ENCODE data around the gene PWWP2A.

PWWP2A gene, protein sequence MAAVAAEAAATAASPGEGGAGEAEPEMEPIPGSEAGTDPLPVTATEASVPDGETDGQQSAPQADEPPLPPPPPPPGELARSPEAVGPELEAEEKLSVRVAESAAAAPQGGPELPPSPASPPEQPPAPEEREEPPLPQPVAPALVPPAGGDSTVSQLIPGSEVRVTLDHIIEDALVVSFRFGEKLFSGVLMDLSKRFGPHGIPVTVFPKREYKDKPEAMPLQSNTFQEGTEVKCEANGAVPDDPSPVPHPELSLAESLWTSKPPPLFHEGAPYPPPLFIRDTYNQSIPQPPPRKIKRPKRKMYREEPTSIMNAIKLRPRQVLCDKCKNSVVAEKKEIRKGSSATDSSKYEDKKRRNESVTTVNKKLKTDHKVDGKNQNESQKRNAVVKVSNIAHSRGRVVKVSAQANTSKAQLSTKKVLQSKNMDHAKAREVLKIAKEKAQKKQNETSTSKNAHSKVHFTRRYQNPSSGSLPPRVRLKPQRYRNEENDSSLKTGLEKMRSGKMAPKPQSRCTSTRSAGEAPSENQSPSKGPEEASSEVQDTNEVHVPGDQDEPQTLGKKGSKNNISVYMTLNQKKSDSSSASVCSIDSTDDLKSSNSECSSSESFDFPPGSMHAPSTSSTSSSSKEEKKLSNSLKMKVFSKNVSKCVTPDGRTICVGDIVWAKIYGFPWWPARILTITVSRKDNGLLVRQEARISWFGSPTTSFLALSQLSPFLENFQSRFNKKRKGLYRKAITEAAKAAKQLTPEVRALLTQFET

DNA sequence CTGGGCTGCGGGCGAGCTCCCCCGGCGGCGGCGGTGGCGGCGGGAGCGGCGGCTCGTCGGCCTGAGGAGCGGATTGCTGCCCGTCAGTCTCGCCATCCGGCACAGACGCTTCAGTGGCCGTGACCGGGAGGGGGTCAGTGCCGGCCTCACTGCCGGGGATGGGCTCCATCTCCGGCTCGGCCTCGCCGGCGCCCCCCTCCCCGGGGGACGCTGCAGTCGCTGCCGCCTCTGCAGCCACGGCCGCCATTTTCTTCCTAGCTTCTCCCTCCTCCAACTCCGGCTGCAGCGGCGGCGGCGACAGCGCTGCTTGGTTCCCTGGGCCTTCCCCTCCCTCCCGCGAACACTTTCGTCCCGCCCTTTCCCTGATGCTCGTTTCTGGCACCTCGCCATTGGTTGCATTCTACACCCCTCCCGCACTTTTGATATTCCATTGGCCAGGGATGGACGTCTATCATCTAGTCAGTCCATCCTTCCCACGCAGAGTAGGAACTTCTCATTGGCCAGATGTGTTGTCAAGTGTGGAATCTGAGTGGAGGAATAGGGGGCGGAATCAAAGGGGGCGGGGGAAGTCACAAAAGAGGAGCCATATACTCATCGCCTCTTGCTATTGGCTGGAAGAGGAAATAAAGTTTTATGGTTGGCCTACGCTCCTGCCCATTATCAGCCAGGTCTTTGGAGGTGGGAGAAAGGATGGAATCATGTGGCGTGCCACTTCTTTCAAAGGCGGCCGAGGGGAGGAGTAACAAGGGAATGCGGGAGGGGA is at the start of gene PWWP2A:
Gene PWWP2A, minus strand, starts transcription at position 309 of the 763 bp plus-strand sequence. Its CDS starts 62 bp downstream, at position 247.
- H3K4me3 ChIP-seq (ENCODE audit: control insufficient read depth, low read depth, low read length), result peak within 1 kb of the TSS; percentile 87
- DNase-seq (ENCODE audit: low read depth), result peak; percentile 100
- TF ChIP-seq, protein P1, sequence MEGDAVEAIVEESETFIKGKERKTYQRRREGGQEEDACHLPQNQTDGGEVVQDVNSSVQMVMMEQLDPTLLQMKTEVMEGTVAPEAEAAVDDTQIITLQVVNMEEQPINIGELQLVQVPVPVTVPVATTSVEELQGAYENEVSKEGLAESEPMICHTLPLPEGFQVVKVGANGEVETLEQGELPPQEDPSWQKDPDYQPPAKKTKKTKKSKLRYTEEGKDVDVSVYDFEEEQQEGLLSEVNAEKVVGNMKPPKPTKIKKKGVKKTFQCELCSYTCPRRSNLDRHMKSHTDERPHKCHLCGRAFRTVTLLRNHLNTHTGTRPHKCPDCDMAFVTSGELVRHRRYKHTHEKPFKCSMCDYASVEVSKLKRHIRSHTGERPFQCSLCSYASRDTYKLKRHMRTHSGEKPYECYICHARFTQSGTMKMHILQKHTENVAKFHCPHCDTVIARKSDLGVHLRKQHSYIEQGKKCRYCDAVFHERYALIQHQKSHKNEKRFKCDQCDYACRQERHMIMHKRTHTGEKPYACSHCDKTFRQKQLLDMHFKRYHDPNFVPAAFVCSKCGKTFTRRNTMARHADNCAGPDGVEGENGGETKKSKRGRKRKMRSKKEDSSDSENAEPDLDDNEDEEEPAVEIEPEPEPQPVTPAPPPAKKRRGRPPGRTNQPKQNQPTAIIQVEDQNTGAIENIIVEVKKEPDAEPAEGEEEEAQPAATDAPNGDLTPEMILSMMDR (IDR thresholded peaks at IDR 0.05; ENCODE audit: control insufficient read depth, insufficient read depth, low read depth, low read length, missing control alignments), result no peak

DNA sequence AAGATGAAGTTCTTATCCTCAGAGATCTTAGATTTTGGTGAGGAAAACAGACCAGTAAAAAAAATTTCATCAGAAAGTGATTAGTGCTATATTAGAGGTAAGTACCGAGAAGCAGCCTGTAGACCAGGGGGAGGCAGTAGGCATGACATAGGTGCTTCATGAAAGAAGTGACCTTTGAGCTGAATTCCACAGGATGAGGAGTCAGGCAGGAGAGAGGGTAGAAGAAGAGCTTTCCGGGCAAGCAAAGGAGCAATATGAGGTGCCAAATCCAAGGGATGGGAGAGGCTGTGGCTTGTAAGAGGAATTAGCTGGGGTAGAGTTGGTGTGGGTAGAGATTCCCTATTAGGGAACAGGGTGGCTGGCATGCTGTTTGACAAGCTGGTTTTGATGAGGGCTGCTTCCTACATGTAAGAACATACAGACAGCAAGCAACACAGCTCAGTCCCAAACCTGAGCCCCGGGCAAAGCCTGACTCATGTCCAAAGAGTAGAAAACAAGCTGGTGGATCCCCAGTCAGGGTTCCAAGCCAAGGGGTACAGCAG is 48.4 kb upstream of the PWWP2A start:
- TF ChIP-seq, protein P1 (IDR thresholded peaks at IDR 0.05; ENCODE audit: control insufficient read depth, insufficient read depth, low read depth, low read length, missing control alignments), result no peak
- no peak for DNase-seq (ENCODE audit: low read depth)
- no peak overlapping the region for H3K4me3 ChIP-seq (ENCODE audit: control insufficient read depth, low read depth, low read length)

DNA sequence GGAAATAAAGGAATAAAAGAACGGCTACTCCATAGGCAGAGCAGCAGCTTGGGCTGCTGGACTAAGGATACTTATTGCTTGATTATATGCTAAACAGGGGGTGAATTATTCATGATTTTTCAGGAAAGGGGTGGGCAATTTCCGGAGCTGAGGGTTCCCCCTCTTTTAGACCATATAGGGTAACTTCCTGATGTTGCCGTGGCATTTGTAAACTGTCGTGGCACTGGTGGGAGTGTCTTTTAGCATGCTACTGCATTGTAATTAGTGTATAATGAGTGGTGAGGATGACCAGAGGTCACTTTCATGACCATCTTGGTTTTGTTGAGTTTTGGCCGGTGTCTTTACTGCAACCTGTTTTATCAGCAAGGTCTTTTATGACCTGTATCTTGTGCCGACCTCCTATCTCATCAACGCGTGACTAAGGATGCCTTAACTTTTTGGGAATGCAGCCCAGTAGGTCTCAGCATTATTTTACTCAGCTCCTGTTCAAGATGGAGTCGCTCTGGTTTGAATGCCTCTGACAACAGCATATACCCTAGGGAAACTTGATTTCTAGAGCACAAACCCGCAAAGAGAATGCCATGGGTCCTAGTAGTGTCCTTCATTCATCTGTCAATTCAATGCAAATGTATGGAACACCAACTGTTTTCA is 47.8 kb upstream of the PWWP2A start:
- TF ChIP-seq, protein P1 (IDR thresholded peaks at IDR 0.05; ENCODE audit: control insufficient read depth, insufficient read depth, low read depth, low read length, missing control alignments), result no peak
- no peak overlapping the region for H3K4me3 ChIP-seq (ENCODE audit: control insufficient read depth, low read depth, low read length)
- DNase-seq (ENCODE audit: low read depth), result no peak

DNA sequence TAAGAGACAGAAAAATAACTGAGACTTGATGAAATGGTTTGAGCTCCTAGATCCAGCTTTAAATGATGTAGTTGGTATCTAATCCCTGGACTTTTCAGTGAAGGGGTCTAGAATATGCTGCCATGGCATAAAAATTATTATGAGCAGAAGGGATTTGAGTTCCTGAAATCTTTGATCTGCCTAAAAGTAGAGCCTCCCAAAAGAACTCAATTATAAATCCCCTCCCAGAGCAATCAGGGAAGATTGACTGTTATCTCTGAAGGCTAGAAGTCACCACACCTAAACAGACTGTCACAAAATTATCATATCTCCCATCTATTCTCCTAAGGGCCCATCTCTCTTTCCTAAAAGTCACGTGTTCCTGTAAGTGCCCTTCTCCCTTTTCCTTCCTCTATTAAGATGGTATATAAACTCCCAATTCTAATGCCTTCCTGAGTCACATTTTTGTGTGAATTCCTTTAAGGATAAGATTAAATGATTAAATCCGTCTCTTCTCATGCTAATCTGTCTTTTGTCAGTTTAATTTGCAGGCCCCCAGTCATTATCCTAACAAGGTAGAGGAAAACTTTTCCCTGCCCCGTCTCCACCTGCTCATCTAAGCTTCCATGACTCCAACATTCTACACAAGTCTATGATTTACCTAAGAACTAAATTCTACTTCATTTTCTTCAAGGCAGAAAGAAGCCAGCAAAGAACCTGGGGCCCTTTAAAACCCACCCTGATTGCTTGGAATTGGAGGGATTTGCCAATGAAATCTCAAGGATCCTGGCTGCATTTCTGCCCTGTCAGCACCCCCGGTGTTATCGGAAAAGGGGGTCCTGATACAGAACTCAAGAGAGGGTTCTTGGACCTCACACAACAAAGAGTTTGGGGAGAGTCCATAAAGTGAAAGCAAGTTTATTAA is 47.1 kb upstream of the PWWP2A start:
- no peak overlapping the region for H3K4me3 ChIP-seq (ENCODE audit: control insufficient read depth, low read depth, low read length)
- TF ChIP-seq, protein P1 (IDR thresholded peaks at IDR 0.05; ENCODE audit: control insufficient read depth, insufficient read depth, low read depth, low read length, missing control alignments), result no peak
- DNase-seq (ENCODE audit: low read depth), result no peak

DNA sequence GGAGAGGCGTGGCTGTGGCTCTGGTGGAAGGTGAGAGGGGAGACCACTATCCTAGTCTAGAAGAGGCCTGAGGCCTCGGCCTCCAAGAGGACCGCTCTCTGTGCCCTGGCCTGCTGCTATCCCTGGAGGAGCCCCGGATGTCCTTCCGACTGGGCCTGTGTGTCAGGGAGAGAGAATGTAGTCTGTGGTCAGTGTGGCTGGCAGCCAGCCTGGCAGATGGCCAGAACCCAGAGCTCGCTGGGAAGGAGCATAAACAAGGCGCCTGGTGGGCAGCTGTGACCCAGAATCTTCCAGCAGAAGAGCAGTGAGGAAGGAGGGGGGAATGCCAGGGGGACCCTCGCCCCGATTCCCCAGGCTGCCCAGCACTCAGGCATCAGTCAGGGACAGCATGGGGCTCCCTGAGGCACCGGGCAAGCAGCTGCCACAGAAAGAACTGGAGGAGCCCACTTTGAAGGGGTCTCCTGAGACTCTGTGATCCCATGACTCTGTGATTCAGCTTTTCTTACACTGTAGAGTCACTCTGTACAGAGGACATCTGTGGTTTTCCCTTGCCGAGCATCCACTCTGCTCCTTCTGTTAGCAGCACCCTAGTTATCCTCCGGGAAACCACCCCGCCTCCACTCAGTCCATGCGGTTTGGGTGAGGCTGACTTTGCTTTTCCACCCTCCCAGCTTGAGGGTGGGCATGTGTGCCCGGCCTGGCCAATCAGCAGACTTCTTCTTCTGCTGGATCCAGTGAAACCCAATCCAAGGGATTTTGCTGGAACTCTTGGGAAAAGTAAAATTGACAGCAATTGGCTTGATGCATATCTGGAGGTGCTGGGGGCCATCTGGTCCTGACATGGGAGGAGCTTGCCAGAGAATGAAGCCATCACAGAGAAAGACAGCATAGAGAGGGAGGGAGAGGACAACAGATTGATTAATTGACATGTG is 46.2 kb upstream of the PWWP2A start:
- TF ChIP-seq, protein P1 (IDR thresholded peaks at IDR 0.05; ENCODE audit: control insufficient read depth, insufficient read depth, low read depth, low read length, missing control alignments), result no peak
- peak overlapping the region; percentile 30 for H3K4me3 ChIP-seq (ENCODE audit: control insufficient read depth, low read depth, low read length)
- peak; percentile 96 for DNase-seq (ENCODE audit: low read depth)
